Middle frontal gyrus (tissue), 1 donor: ENCODE data around the gene SHBG.
A peak's percentile ranks its signal among the peaks of the same experiment; 100 is the strongest.
"Not testable (repeated sequence)": the region's sequence is repeated elsewhere in the genome, so short reads cannot be mapped to it uniquely, and the experiment has no call there.

Source experiments
- DNase-seq: peaks from one replicate; pipeline ENCODE4 v3.0.0-alpha.2; 2015; ENCODE audit warnings: low spot score; ENCODE audit errors: extremely low spot score

Gene SHBG

DNA sequence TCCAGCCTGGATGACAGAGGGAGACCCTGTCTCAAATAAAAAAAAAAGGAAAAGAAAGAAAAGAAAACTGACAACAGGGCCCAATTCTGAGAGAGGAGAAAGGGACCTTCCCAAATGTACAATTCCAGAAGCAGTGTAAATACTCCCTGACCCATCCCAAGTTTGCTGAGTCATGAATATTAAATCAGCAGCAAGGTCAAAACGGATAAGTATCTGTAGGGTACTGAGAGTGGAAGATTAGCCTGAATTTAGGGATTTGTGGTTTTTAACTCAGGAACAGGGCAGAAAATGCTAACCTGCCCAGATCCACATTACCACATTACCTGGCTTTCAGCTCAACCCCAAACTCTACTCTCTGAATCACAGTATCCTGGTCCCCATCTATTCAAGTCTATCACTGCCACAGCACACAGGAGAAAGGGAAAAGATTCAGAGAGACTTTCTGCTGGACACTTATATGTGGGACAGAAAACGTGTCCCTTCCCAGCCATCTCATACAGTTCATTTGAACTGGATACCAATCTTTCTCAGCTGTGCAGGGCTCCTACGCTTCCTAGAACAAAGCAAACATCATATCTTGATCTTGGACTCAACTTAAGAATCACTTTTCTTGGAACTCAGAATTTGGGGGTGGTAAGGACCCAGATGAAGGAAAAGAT lies 18.2 kb upstream of the SHBG start:
- no peak for DNase-seq

DNA sequence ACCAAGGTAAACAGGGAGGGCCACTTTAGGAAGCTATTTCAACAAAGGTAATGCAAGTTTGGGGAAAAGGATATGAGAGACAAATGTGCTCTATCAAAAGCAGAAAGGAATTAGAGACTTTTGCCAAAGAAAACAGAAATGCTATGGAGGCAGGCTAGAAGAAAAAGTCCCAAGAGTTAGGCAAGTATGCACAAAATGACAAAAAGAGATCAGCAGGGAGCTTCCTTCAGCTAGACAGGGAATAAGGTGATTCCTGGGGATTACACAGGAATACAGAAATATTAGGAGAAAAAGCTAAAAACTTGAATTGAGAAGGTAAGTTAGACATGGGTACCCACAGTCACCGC lies 17.7 kb upstream of the SHBG start:
- DNase-seq: no peak

DNA sequence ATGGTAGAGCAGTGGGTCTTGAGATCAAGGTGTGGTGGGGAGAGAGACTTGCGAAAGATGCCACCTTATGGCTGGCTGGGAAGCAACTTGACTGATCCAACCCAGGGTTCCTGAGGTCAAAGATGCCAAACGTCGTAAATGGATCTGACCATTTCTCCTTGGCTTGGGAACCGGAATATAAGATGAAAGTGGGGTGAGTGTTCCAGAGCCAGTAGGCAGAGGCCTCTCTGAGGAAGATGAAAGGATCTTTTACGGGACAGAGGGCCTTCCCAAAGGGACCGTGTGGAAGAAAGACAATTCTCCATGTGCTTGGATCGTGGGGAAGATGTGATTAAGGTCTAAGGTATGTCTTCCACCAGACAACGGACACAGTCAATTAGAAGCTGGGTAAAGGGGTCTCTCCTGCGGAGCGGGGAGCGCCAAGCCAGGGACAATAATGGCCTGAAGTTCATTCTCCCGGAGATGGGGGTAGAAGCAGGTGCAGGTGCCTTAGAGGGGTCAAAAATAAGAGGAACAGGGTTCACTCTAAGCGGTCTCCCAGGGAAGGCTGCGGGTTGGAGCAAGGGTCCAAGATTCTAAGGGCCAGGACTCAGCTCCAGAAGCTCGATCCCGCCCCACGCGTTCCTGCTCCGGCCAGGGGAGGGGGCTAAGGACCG lies 16.0 kb upstream of the SHBG start:
- DNase-seq: no peak

DNA sequence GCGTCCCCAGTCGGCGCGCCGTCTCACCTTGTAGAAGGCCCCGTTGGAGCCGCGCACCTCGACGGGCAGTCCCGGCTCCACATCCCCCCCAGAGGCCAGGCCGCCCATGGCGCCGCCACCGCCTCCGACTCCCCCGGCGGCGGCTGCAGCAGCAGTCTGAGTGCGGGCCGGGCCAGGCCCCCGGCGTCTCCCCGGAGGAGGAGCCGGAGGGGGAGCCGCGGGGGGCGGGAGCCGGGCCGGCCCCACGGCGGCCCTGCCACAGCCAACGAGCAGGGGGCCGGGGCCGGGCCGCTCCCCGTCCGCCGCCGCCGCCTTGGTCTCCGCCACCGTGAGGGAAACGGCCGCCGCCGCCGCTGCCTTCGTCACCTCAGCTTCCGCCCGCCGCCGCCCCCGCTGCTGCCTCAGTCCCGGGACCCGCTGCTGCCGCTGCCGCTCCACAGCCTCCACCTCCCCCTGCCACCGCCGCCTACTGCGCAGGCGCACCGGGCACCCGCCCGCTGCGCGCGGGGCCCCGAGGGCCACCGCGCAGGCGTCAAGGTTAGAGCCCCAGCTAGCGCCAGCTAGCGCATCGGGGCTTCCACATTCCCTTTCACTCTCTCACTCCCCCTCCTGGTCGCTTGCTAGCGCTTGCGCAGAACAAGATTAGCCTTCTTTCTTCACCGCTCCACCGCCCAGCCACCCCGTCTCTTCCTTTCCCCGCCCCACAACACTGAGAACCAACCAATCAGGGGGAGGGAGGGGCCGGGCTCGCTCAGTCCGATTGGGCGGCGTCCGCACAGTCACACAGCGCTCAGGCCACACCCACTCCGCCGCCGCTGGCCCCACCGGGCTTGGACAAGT lies 15.3 kb upstream of the SHBG start, which contains the start of gene FXR2:
Gene FXR2 (minus strand): TSS at position 473 of the 840 bp plus-strand sequence. CDS start 365 bp downstream, at position 108.
- DNase-seq: peak; percentile 98

DNA sequence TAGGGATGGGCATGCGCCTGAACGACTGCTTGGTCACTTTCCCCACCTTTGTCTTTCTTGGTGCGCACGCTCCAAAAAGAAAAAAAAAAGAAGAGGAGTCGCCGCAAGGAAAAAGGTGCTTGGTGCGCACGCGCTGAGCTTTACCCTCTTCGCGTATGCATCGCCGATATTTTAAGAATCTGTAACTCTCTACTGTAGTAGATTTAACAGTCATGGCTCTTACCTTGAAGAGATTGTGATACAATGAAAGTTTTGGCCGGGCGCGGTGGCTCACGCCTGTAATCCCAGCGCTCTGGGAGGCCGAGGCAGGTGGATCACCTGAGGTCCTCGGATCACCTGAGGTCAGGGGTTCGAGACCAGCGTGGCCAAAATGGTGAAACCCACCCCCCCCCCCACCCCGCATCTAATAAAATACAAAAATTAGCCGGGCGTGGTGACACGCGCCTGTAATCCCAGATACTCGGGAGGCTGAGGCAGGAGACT lies 14.6 kb upstream of the SHBG start:
- no peak for DNase-seq

DNA sequence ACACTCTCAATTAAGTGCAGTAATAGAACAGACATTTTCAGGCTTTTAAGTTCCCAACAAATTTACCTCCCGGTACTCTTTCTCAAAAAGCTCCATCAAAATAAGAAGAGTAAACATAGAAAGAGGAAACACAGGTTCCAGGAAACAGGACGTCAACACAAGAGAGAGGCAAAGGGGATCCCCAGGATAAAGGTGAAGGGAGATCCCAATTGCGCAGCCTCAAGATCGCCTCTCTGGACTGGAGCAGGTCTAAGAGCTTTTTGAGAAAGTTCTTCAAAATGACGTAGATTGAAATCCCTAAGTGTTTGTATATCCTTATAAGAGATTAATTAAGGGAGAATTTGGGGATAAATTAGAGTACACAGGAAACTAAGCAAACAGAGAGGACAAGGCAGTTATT lies 11.3 kb upstream of the SHBG start:
- no peak for DNase-seq

DNA sequence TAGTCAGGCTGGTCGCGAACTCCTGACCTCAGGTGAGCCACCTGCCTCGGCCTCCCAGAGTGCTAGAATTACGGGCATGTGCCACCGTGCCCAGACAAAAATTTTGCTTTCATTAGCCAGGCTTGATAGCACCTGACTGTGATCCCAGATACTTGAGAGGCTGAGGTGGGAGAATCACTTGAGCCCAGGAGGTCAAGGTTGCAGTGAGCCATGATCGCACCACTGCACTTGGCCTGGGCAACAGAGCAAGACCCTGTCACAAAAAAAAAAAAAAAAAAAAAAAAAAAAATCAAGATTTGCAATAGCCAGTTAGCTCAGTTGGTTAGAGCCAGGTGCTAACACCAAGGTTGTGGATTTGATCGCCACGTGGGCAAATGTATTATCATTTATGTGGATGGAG lies 9.1 kb upstream of the SHBG start:
- no peak for DNase-seq

DNA sequence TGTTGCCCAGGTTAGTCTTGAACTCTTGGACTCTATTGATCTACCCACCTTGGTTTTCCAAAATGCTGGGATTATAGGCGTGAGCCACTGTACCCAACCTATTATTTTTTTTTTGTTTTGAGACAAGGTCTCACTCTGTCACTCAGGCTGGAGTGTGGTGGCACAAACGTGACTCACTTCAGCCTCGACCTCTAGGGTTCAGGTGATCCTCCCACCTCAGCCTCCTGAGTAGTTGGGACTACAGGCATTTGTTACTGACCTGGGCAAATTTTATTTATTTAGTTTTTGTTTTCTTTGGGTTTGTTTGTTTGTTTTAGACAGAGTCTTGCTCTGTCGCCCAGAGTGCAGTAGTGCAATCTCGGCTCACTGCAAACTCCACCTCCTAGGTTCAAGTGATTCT lies 6.3 kb upstream of the SHBG start:
- DNase-seq: no peak

DNA sequence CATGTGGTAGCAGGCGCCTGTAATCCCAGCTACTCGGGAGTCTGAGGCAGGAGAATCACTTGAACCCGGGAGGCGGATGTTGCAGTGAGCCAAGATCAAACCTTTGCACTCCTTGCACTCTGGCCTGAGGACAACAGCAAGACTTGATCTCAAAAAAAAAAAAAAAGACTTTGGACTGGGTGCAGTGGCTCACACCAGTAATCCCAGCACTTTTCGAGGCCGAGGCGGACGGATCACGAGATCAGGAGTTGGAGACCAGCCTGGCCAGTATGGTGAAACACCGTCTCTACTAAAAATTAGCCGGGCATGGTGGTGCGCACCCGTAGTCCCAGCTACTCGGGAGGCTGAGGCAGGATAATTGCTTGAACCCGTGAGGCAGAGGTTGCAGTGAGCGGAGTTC lies 4.2 kb upstream of the SHBG start:
- not testable (repeated sequence) for DNase-seq

DNA sequence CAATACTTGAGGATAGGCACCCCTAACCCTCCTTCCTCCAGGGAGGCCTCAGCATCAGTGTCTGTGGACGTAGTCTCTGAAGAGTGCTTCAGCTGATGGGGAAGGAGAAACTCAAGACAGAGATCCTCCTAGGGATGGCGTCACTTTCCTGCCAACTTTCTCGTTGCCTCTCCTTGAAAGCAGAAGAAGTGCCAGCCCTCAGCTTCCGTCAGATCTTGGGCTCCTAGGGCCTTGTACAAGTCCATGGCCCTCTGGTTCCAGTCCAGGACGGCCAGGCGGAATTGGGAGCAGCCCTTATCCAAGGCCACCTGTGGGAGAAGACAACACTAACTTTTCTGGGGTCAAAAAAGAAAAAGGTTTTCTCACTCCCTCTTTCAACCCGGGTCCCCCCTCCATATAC lies 3.6 kb upstream of the SHBG start:
- DNase-seq: no peak

DNA sequence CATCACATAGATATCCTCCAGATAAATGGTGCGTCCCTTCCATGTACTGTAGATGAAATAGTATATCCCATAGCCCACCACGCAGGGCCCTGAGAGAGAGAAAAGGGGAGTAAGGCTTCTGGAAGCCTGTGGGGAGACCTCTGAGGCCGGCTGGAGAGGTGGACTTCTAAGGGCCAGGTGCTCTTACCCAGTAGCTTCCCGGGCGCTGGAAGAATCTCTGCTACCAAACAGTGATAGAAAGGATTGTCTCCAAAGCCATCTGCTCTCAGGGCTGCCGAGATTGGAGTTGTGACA lies 3.0 kb upstream of the SHBG start:
- DNase-seq: no peak

DNA sequence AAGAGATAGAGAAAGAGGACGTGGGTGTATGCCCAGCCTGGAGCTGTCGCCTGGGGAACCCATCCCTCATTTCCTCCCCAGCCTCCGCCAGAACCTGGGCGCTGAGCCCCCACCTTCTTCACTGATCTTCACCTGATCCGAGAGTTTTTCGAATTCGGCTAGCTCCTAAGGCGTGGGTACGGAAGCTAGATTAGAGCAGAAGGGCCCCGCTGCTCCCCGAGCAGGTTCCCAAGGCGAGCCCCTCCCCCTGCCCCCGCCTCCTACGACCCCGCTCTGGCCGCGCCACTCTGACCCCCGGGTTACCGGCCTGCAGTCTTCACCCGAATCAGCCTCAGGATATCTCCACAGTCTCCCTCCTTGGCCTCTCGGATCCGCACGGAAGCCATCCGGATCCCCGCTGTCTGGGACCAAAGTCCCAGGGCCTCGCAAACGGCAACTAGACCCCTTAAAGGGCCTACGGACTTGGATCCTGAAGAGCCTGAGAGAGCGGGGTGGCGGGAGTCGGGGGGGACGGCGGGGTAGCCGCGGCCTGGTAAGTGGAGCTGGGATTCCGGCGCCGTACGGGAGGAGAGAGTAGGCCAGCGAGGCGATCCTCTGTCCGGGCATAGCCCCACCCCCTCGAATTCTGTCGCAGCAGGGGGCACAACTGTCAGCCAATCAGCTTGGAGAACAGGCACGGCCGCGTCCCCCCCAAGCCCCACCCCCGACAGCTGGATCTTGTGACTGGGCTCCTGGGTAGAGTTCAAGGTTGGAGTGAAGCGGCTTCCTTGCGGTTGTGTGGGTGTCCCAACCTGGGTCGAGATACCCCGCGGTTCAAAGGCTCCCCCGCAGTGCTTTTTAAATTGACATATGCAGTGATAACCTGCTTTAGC lies 2.4 kb upstream of the SHBG start, which contains the start of gene SAT2:
Gene SAT2 (minus strand): TSS at position 572 of the 872 bp plus-strand sequence. CDS start 186 bp downstream, at position 386.
- peak; percentile 85 for DNase-seq

DNA sequence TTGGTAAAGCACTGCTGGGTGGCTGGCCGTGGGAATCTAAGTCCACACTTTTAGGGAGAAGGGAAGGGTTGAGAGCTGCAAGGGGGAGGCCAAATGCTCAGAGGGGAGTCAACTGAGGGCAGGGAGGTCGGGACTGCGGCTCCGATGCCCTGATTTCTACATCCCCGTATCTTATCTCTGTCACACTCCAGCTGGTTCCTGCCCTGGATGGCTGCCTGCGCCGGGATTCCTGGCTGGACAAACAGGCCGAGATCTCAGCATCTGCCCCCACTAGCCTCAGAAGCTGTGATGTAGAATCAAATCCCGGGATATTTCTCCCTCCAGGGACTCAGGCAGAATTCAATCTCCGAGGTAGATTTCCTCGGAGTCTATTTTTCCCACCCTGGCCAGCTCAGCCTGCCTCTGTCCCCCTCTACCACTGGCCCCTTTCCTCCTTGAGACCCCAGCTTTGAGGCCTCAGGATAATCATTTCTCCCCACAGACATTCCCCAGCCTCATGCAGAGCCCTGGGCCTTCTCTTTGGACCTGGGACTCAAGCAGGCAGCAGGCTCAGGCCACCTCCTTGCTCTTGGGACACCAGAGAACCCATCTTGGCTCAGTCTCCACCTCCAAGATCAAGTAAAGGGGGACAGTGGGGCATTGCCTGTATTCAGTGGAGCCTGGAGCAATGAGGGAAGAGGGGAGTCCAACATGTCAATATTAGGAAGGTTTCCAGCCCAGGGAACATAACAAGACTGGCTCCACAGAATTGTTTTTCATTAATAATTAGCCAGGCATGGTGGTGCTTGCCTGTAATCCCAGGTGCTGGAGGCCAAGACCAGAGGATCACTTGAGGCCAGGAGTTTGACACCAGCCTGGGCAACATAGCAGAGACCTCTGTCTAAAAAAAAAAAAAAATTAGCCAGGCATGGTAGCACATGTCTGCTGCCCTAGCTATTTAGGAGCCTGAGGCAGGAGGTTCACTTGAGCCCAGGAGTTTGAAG lies 1.8 kb downstream of the SHBG start:
- no peak for DNase-seq

DNA sequence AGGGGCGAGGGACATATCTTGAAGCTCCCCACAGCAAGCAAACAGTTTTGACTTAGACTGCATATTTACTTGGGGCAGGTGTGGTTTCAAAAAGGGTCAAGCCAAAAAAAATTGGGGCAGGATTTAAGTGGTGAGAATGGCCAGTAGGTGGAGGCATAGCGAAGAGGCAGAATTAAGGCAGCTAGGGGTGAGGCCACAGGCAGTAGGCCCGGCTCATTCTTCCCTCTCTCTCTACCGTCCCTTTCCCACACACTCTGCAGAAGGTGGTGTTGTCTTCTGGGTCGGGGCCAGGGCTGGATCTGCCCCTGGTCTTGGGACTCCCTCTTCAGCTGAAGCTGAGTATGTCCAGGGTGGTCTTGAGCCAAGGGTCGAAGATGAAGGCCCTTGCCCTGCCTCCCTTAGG lies 2.6 kb downstream of the SHBG start:
- DNase-seq: no peak

DNA sequence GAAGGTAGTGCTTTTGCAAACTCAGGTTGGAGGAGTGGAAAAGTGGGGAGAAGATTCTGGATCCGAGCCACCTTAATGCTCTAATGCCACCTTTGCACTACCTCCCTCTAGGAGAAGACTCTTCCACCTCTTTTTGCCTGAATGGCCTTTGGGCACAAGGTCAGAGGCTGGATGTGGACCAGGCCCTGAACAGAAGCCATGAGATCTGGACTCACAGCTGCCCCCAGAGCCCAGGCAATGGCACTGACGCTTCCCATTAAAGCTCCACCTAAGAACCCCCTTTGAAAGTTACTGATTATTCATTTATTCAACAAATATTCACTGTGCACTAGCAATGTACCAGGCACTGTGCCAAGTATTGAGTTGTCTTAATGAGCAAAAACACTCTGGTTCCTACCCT lies 3.2 kb downstream of the SHBG start:
- no peak for DNase-seq

DNA sequence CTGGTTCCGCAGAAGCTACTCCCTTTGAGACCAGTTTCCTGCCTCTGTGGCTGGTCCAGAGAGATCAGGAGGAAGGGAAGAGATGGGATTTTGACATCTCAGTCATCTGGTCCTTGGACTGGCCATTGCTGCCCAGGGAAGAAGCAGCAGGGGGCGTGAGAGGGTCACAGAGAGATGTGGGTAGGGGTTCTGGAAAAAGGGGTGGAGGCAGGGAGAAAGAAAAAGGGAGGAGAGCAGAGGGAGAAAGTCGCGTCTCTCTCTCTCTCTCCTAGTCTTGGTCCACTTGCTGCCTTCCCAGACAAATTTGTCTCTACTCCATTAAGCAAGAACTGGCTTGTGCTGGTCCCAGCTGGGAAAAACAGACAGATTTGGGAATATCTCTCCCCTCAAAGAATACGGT lies 4.4 kb downstream of the SHBG start:
- DNase-seq: no peak

DNA sequence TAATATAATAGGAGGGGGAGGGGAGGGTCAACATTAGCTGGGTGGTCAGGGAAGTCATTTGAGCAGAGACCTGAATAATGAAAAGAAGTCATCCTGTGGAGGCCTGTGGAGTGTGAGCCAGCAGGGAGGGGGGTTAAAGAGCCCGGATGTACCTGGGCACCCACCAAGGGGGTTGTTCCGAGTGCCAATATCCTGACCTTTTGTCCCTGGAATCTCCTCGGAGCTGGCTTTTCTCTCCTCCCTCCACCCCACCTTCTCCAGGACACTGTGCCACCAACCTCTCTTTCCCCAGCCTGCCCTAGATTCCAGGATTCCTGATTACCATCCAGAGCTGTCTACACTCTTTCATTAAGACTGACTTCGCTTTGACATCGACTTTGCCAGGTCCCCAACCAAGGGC lies 6.2 kb downstream of the SHBG start:
- no peak for DNase-seq

DNA sequence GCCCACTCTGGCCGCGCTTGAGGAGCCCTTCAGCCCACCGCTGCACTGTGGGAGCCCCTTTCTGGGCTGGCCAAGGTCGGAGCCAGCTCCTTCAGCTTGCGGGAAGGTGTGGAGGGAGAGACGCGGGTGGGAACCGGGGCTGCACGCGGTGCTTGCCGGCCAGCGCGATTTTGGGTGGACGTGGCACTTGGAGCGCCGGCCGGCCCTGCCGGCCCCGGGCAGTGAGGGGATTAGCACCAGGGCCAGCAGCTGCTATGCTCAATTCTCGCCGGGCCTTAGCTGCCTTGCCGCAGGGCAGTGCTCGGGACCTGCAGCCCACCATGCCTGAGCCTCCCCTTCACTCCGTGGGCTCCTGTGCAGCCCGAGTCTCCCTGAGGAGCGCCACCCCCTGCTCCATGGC lies 10.8 kb downstream of the SHBG start:
- DNase-seq: no peak

DNA sequence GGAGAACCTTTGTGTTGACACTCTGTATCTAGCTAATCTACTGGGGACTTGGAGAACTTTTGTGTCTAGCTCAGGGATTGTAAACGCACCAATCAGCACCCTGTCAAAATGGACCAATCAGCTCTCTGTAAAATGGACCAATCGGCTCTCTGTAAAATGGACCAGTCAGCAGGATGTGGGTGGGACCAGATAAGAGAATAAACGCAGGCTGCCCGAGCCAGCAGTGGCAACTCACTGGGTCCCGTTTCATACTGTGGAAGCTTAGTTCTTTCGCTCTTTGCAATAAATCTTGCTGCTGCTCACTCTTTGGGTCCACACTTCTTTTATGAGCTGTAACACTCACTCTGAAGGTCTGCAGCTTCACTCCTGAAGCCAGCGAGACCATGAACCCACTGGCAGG lies 11.7 kb downstream of the SHBG start:
- DNase-seq: not testable (repeated sequence)

DNA sequence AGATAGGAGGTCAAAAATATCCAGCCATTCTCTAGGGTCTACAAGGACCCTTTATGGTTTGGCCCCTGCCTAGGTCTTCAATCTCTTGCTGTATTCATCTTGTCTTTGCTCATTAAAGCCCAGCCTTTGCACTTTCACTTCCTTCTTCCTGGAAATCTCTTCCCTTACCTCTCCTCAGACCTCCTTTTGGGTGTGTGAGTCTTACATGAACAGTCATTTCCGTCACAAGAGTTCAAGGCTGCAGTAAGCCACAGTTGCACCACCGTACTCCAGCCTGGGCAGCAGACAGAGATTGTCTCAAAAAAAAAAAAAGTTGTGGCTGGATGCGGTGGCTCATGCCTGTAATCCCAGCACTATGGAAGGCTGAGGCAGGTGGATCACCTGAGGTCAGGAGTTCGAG lies 14.8 kb downstream of the SHBG start:
- no peak for DNase-seq
